Stimulated activated CD8-positive, alpha-beta memory T cell treated with anti-CD3 and anti-CD28 coated beads, Interleukin-4, amount 100 ng/mL, for 1 hour (primary cell): ENCODE measurements around the gene ADCY4.

Experiments
- DNase-seq, 2 donors: peaks; one replicate each; pipeline ENCODE4 v3.0.0-alpha.2; 2020; ENCODE audit warnings: low read depth in 2 of 2, low spot score in 1 of 2

ADCY4 gene

GRCh38 chr14:24299255-24300191, 35.3 kb downstream of the ADCY4 start, which contains the start of the genes DHRS1 and NOP9:
Gene DHRS1, minus strand, starts transcription at chr14:24299780. Its CDS starts 674 bp downstream, at chr14:24299106.
Gene NOP9, plus strand, starts transcription at chr14:24299850. Its CDS starts 105 bp downstream, at chr14:24299955.
- DNase-seq = peak; percentile 90 to 93

- no peak for DNase-seq
Observed at GRCh38 chr14:24298892-24299254, 36.0 kb downstream of the ADCY4 start.

- no peak for DNase-seq
Observed at GRCh38 chr14:24297190-24297964, 37.5 kb downstream of the ADCY4 start.

GRCh38 chr14:24296341-24297157, 38.3 kb downstream of the ADCY4 start:
- DNase-seq = peak; percentile 23 to 44

- DNase-seq = no peak
Observed at GRCh38 chr14:24293525-24293924, 41.3 kb downstream of the ADCY4 start.

GRCh38 chr14:24292118-24292807, 42.6 kb downstream of the ADCY4 start:
- DNase-seq = no peak

GRCh38 chr14:24291446-24292117, 43.3 kb downstream of the ADCY4 start:
- no peak for DNase-seq

- DNase-seq = no peak
Observed at GRCh38 chr14:24290746-24291145, 44.1 kb downstream of the ADCY4 start.

GRCh38 chr14:24289649-24290280, 45.1 kb downstream of the ADCY4 start:
- DNase-seq = no peak

GRCh38 chr14:24286996-24287395, 47.9 kb downstream of the ADCY4 start:
- no peak for DNase-seq

GRCh38 chr14:24285351-24285750, 49.5 kb downstream of the ADCY4 start:
- no peak for DNase-seq

GRCh38 chr14:24284501-24285035, 50.3 kb downstream of the ADCY4 start:
- DNase-seq = no peak

- no peak for DNase-seq
Observed at GRCh38 chr14:24283796-24284460, 50.9 kb downstream of the ADCY4 start.

- DNase-seq = no peak
Observed at GRCh38 chr14:24282736-24283135, 52.1 kb downstream of the ADCY4 start.

- no peak for DNase-seq
Observed at GRCh38 chr14:24281636-24282035, 53.2 kb downstream of the ADCY4 start.

GRCh38 chr14:24280797-24281460, 53.9 kb downstream of the ADCY4 start:
- no peak for DNase-seq

GRCh38 chr14:24279301-24280186, 55.3 kb downstream of the ADCY4 start:
- DNase-seq = no peak
